Pancreas (tissue), 10 donors: Measurements from ENCODE around the gene ARHGEF26. TPM values are rescaled to one million over a fixed set of nuclear protein-coding genes. Genes with fewer than 3 reads are reported as not detected.

Experiments used
- ATAC-seq, 4 donors: fragments of 200-7000 bp; cut with Tn5 transposase; one replicate each; pipeline versions ENCODE4 v1.8.0 to v1.9.1; 2020; ENCODE audit warnings: mild to moderate bottlenecking in 4 of 4, moderate library complexity in 4 of 4
- DNase-seq, 6 donors: peaks; one replicate each; pipeline ENCODE4 v3.0.0-alpha.2; 2020
- FAIRE-seq: peaks from 2 replicates; lab custom pipeline; 2012; peaks lifted over from hg19 to GRCh38; lab: Jason Lieb, UNC
- H3K27ac ChIP-seq, 4 donors: fragments of 200-600 bp; sonication (generic); 1 replicate in 3 of 4; 2 replicates in 1 of 4; pipeline versions ENCODE4 v1.5.0 to v1.8.0; 2020
- H3K27me3 ChIP-seq, 4 donors: fragments of 200-600 bp; one replicate each; pipeline ENCODE4 v1.8.0; 2021
- H3K36me3 ChIP-seq, 3 donors: fragments of 200-600 bp; sonication (generic) in 1 of 3; one replicate each; pipeline versions ENCODE4 v1.5.0 to v1.8.0; 2020 to 2021
- H3K4me1 ChIP-seq, 3 donors: fragments of 200-600 bp; one replicate each; pipeline ENCODE4 v1.8.0; 2021
- H3K4me3 ChIP-seq, 4 donors: fragments of 200-600 bp; sonication (generic) in 2 of 4; one replicate each; pipeline versions ENCODE4 v1.5.0 to v1.8.0; 2020 to 2021
- H3K9me3 ChIP-seq, 4 donors: fragments of 200-600 bp; one replicate each; pipeline ENCODE4 v1.8.0; 2021
- CTCF ChIP-seq, 4 donors: fragments of 200-600 bp; sonication (generic) in 3 of 4; IDR thresholded peaks; one replicate each; pipeline versions ENCODE4 v1.5.0 to v1.8.0; 2021; ENCODE audit warnings: antibody characterized with exemption in 4 of 4
- WGBS, 2 donors: extraction: QIAGEN DNeasy Blood & Tissue Kit; methylation state at CpG; one replicate each; pipeline ENCODE4 v1.1.7; 2013; 5-methylcytosine and 5-hydroxymethylcytosine counted together
- intact Hi-C, 3 donors: fragments of 100-400 bp; cut with DNase I; formaldehyde crosslinking; loops; one replicate each; pipeline versions ENCODE4 v1.11.1 to v1.14.2; 2022
- polyA plus RNA-seq, 2 donors: library from polyadenylated mRNA; stranded (reverse); fragments of 200-250 nt; gene quantifications; one replicate each; pipeline ENCODE4 v1.2.3, GENCODE V29; 2013
- total RNA-seq, 6 donors: library from RNA; stranded (reverse); fragmentation: NEBNext Ultra II Directional in 4 of 6; extraction: Animal tissue kit (Norgen Biotek cat#: 25700) in 4 of 6; gene quantifications; one replicate each; pipeline versions ENCODE4 v1.2.1 to v1.2.4, GENCODE V29; 2021 to 2023
- donor health status: healthy with polysubstance abuse.
- donor health status: DM: no; HTN: no; CAD: no; lungs with moderate emphysema.
- donor health status: DM: no; HTN: no; CAD: no.
- donor health status: control.
- donor health status: control.
- donor health status: Bipolar disorder and iron deficiency.
- donor health status: DM: yes; HTN: yes; CAD: no.
- donor health status: DM: no; HTN: no; CAD: no.
- donor health status: DM: no; HTN: no; CAD: no.
- donor health status: DM: yes; HTN: yes; CAD: no.

The ARHGEF26 gene
- total and polyA plus RNA-seq, 8 donors: 2.7 to 6.5 (median 4.9) TPM

- 79 to 83% methylated on average over 4 of the region's 4 CpGs for WGBS, 2 donors
- no peak for ATAC-seq
- no peak for FAIRE-seq
- TF ChIP-seq CTCF (IDR thresholded peaks at IDR 0.05): no peak
- no peak overlapping the region for H3K27ac ChIP-seq
- no peaks in the 10 kb centered on the region for H3K9me3 ChIP-seq
- H3K4me1 ChIP-seq: no peaks in the 10 kb centered on the region
- H3K4me3 ChIP-seq: no peak overlapping the region
- intact Hi-C loops: no loop called here
- DNase-seq: no peak
- peaks cover 0 to 6% (median 0%) of the 10 kb centered on the region in 3 donors for H3K36me3 ChIP-seq
- H3K27me3 ChIP-seq: no peaks in the 10 kb centered on the region
Measured at GRCh38 chr3:154197751-154198150, 76.6 kb downstream of the ARHGEF26 start.

GRCh38 chr3:154209499-154209898 lies 88.3 kb downstream of the ARHGEF26 start:
- Histone ChIP-seq H3K36me3 (no peaks in the 10 kb centered on the region), H3K4me1 (no peaks in the 10 kb centered on the region), H3K27me3 (no peaks in the 10 kb centered on the region), H3K27ac (no peak overlapping the region), H3K4me3 (no peak overlapping the region), H3K9me3 (no peaks in the 10 kb centered on the region)
- DNase-seq (no peak), FAIRE-seq (no peak), ATAC-seq (no peak)
- WGBS, 2 donors: 95 to 100% methylated on average over 8 of the region's 8 CpGs
- intact Hi-C loops: no loop called here
- TF ChIP-seq CTCF (IDR thresholded peaks at IDR 0.05): no peak

- Histone ChIP-seq H3K27me3 (no peaks in the 10 kb centered on the region), H3K27ac (no peak overlapping the region), H3K4me3 (no peak overlapping the region), H3K9me3 (no peaks in the 10 kb centered on the region), H3K4me1 (no peaks in the 10 kb centered on the region), H3K36me3 (no peaks in the 10 kb centered on the region)
- ATAC-seq (no peak), DNase-seq (no peak), FAIRE-seq (no peak)
- WGBS, 2 donors: 96 to 100% methylated on average over 1 of the region's 1 CpG
- intact Hi-C loops: no loop called here
- no peak for TF ChIP-seq CTCF (IDR thresholded peaks at IDR 0.05)
Measured at GRCh38 chr3:154210986-154211385, 89.8 kb downstream of the ARHGEF26 start.

GRCh38 chr3:154214306-154214705 lies 93.1 kb downstream of the ARHGEF26 start:
- no peaks in the 10 kb centered on the region for H3K27me3 ChIP-seq
- no peaks in the 10 kb centered on the region for H3K4me1 ChIP-seq
- no peak overlapping the region for H3K27ac ChIP-seq
- TF ChIP-seq CTCF (IDR thresholded peaks at IDR 0.05): no peak
- FAIRE-seq: no peak
- H3K9me3 ChIP-seq: no peaks in the 10 kb centered on the region
- intact Hi-C loops: no loop called here
- WGBS, 2 donors: 97 to 98% methylated on average over 2 of the region's 2 CpGs
- no peak for DNase-seq
- ATAC-seq: no peak
- H3K4me3 ChIP-seq: no peak overlapping the region
- no peaks in the 10 kb centered on the region for H3K36me3 ChIP-seq

GRCh38 chr3:154217671-154218070 lies 96.5 kb downstream of the ARHGEF26 start:
- DNase-seq (no peak), FAIRE-seq (no peak), ATAC-seq (no peak)
- no peaks in the 10 kb centered on the region for H3K9me3 ChIP-seq
- TF ChIP-seq CTCF (IDR thresholded peaks at IDR 0.05): no peak
- no peaks in the 10 kb centered on the region for H3K4me1 ChIP-seq
- H3K36me3 ChIP-seq: no peaks in the 10 kb centered on the region
- 86 to 89% methylated on average over 6 of the region's 6 CpGs for WGBS, 2 donors
- H3K27me3 ChIP-seq: no peaks in the 10 kb centered on the region
- intact Hi-C loops: no loop called here
- no peak overlapping the region for H3K4me3 ChIP-seq
- H3K27ac ChIP-seq: no peak overlapping the region
